Vagina (tissue), 2 donors: Measurements from ENCODE around the gene NOB1.
"Not testable (repeated sequence)": the region's sequence is repeated elsewhere in the genome, so short reads cannot be mapped to it uniquely, and the experiment has no call there.

Experiments used
- POLR2A ChIP-seq, 2 donors: fragments of 450-650 bp; IDR thresholded peaks; one replicate each; pipeline ENCODE4 v1.6.1; 2017; ENCODE audit warnings: antibody characterized with exemption in 2 of 2, mild to moderate bottlenecking in 2 of 2, moderate library complexity in 2 of 2
- TF ChIP-seq, protein P1 (sequence below), 3 experiments: fragments of 450-650 bp in 2 of 3; fragments of 200-600 bp in 1 of 3; sonication (generic) in 1 of 3; IDR thresholded peaks; one replicate each; pipeline ENCODE4 v1.5.1; 2017 to 2019; ENCODE audit warnings: antibody characterized with exemption in 3 of 3, mild to moderate bottlenecking in 2 of 3, moderate library complexity in 2 of 3

DNA sequence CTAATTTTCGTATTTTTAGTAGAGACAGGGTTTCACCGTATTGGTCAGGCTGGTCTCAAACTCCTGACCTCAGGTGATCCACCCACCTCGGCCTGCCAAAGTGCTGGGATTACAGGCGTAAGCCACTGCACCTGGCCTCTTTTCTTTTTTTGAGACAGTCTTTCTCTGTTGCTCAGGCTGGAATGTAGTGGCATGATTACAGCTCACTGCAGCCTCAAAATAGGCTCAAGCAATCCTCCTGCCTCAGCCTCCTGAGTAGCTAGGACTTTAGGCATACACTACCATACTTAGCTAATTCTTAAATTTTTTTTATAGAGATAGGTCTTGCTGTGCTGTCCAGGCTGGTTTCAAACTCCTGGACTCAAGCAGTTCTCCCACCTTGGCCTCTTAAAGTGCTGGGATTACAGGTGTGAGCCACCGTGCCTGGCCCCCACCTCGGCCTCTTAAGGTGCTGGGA is 36.7 kb upstream of the NOB1 start:
- TF ChIP-seq POLR2A (IDR thresholded peaks at IDR 0.05): not testable (repeated sequence)
- TF ChIP-seq, protein P1, sequence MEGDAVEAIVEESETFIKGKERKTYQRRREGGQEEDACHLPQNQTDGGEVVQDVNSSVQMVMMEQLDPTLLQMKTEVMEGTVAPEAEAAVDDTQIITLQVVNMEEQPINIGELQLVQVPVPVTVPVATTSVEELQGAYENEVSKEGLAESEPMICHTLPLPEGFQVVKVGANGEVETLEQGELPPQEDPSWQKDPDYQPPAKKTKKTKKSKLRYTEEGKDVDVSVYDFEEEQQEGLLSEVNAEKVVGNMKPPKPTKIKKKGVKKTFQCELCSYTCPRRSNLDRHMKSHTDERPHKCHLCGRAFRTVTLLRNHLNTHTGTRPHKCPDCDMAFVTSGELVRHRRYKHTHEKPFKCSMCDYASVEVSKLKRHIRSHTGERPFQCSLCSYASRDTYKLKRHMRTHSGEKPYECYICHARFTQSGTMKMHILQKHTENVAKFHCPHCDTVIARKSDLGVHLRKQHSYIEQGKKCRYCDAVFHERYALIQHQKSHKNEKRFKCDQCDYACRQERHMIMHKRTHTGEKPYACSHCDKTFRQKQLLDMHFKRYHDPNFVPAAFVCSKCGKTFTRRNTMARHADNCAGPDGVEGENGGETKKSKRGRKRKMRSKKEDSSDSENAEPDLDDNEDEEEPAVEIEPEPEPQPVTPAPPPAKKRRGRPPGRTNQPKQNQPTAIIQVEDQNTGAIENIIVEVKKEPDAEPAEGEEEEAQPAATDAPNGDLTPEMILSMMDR (IDR thresholded peaks at IDR 0.05): not testable (repeated sequence)
